Left ventricle myocardium inferior (tissue), 1 donor: Measurements from ENCODE around the gene SENP7. TPM values are rescaled to one million over a fixed set of nuclear protein-coding genes. Genes with fewer than 3 reads are reported as not detected.
"Not testable (repeated sequence)": the region's sequence is repeated elsewhere in the genome, so short reads cannot be mapped to it uniquely, and the experiment has no call there.

Experiments
- DNase-seq: peaks from one replicate; pipeline ENCODE4 v3.0.0-alpha.2; 2020
- H3K27ac ChIP-seq: fragments of 200-600 bp; replicated peaks from 2 replicates; pipeline ENCODE4 v1.8.0; 2021
- H3K27me3 ChIP-seq: fragments of 200-600 bp; 2 replicates; pipeline ENCODE4 v1.8.0; 2021; ENCODE audit warnings: low read depth
- H3K36me3 ChIP-seq: fragments of 200-600 bp; 2 replicates; pipeline ENCODE4 v1.8.0; 2021
- H3K4me1 ChIP-seq: fragments of 200-600 bp; 2 replicates; pipeline ENCODE4 v1.8.0; 2021
- H3K4me3 ChIP-seq: fragments of 200-600 bp; 2 replicates; pipeline ENCODE4 v1.8.0; 2021; ENCODE audit warnings: mild to moderate bottlenecking, moderate library complexity
- H3K9me3 ChIP-seq: fragments of 200-600 bp; replicated peaks from 2 replicates; pipeline ENCODE4 v1.8.0; 2021
- CTCF ChIP-seq: fragments of 200-600 bp; IDR thresholded peaks from 2 replicates; pipeline ENCODE4 v1.8.0; 2021; ENCODE audit warnings: antibody characterized with exemption, mild to moderate bottlenecking, borderline replicate concordance
- intact Hi-C: fragments of 100-400 bp; cut with micrococcal nuclease; formaldehyde crosslinking; loops from one replicate; pipeline ENCODE4 v1.11.0; 2022
- long read RNA-seq: library from polyadenylated mRNA; unstranded; transcript quantifications from one replicate; pipeline ENCODE4 v2.0.0, GENCODE V29; 2021
- total RNA-seq: library from RNA; stranded (reverse); fragmentation: NEBNext Ultra II Directional; extraction: Animal tissue kit (Norgen Biotek cat#: 25700); gene quantifications from one replicate; pipeline ENCODE4 v1.2.1, GENCODE V29; 2021
- donor health status: DM: no; HTN: yes; CAD: no; lungs with severe emphysema.

Gene SENP7
- total RNA-seq, result 8.7 TPM
- long read RNA-seq, full-length matches to known transcripts, result 4 of 7 reads
- long read RNA-seq, partial matches to known transcripts, result 2 of 7 reads
- long read RNA-seq, other reads (novel, unspliced or antisense), result 1 of 7 reads

DNA sequence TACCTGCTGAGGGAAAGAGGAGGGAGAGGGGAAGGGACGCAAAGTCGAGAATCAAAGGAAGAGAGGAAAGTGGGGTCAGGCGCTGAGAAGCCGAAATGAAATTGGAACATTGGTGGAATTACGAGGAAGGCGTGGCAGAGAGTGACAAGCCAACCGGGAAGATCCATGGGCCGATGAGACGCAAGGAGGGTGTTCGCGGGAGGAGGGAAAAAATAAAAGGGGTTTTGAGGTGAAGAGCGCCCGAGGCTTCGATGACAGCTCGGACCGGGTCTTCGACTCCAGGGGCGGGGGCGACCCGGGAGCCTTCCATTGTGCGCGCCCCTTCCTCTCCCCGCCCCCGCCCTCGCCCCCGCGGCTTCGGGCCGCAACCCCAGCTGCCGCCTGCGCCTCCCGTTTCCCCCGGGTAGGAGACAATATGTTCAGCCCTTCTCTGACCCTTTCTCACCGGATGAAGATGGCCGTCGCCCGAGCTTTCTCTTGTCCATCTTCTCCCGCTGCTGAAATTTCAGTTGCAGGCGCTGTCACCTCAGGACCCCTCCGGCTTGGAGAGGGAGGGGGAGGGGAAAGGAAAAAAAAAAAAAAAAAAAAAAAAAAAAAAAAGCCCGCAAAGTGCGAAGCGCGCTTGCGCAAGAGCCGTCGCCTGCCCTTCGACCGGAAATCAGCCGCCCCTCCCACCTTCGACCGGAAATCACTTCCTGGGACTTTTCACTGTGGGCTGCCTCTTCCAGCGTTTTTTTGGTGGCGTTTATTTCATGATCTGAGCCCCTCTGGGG lies at the start of gene SENP7:
Gene SENP7, minus strand, starts transcription at position 567 of the 773 bp plus-strand sequence. Its CDS starts 82 bp downstream, at position 485.
- peaks cover 15% of the 10 kb centered on the region for H3K27me3 ChIP-seq
- intact Hi-C loops, result no loop called here

DNA sequence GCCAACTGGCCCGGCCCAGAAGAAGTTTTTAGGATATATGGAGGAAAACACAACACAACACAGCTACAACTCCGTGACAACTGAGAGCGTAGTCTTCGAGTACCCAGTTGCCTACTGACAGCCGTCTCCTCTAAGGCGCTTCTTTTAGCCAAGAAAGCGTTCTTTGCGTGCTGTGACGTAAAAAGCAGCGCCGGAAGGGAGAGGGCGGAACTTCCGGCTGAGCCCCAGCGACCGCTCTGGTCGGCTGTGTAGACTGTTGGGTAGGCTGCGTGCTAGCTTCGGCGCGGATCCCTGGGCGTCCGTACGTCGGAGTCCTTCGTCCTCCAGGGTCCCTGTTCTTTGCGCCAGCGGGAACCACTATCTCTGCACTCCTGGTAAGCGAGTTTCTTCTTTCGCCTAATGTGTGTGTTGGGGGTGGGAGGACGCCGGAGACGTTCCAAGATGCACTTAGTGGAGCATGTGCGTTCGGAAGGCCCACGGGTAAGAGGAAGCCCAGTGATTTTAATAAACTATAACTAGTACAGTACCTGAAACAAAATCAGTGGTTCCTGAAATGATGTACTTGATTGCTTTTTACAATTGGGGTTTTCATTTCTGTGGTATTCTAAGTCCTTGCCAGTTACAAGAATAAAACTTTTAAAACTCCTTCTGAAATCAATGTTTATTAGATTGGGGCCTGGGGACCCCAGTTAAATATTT lies 48.8 kb upstream of the SENP7 start, which contains the start of gene TRMT10C:
Gene TRMT10C, plus strand, starts transcription at position 239 of the 699 bp plus-strand sequence. CDS start 2,914 bp downstream, outside the sequence.
- peak within 1 kb of the TSS; percentile 93 for H3K27ac ChIP-seq
- no peaks in the 10 kb centered on the region for H3K9me3 ChIP-seq
- intact Hi-C loops, result no loop called here
- peak within 1 kb of the TSS; percentile 88 for H3K4me3 ChIP-seq
- H3K4me1 ChIP-seq, result peaks cover 40% of the 10 kb centered on the region
- H3K36me3 ChIP-seq, result peaks cover 23% of the 10 kb centered on the region
- peaks cover 17% of the 10 kb centered on the region for H3K27me3 ChIP-seq
- no peak for TF ChIP-seq CTCF
- peak; percentile 91 for DNase-seq

More for the DNA sequence above, at the start of gene SENP7:
- no peak for TF ChIP-seq CTCF
- H3K4me3 ChIP-seq, result peak within 1 kb of the TSS; percentile 82
- H3K27ac ChIP-seq, result peak within 1 kb of the TSS; percentile 92
- H3K4me1 ChIP-seq, result peaks cover 27% of the 10 kb centered on the region
- DNase-seq, result peak; percentile 87
- no peaks in the 10 kb centered on the region for H3K9me3 ChIP-seq
- H3K36me3 ChIP-seq, result no peaks in the 10 kb centered on the region

DNA sequence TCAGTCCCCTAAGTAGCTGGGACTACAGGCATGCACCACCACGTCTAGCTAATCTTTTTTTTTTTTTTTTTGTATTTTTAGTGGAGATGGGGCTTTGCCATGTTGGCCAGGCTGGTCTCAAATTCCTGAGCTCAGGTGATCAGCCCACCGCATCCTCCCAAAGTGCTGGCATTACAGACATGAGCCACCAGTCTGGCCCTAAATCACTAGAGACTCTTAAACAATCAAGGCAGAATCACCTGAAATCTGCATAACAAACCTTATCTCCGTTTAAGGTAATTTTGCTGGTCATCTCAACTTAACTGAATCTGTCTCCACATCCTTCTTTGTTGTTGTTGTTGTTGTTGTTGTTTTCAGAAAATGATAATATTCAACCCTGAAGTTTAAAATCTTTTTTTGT lies 43.1 kb upstream of the SENP7 start:
- Histone ChIP-seq H3K4me1 (peaks cover 3% of the 10 kb centered on the region), H3K9me3 (no peaks in the 10 kb centered on the region), H3K36me3 (no peaks in the 10 kb centered on the region), H3K27ac (no peak overlapping the region), H3K27me3 (peaks cover 29% of the 10 kb centered on the region), H3K4me3 (no peak overlapping the region)
- DNase-seq, result no peak
- intact Hi-C loops, result no loop called here
- no peak for TF ChIP-seq CTCF

DNA sequence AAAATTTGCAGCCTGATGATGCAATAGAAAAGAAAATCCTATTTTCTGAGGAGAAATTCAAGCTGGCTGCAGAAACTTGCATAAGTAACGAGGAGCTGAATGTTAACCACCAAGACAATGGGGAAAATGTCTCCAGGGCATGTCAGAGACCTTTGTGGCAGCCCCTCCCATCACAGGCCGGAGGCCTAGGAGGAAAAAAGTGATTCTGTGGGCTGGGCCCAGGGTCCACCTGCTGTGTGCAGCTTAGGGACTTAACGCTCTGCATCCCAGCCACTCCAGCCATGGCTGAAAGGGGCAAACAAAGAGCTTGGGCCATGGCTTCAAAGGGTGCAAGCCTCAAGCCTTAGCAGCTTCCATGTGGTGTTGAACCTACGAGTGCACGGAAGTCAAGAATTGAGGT lies 40.4 kb upstream of the SENP7 start:
- DNase-seq, H3K9me3 ChIP-seq, H3K36me3 ChIP-seq, intact Hi-C loops, H3K4me3 ChIP-seq, H3K27ac ChIP-seq, H3K4me1 ChIP-seq: not testable (repeated sequence)
- H3K27me3 ChIP-seq, result peaks cover 19% of the 10 kb centered on the region

- H3K36me3 ChIP-seq, H3K4me1 ChIP-seq, H3K27ac ChIP-seq, DNase-seq, H3K27me3 ChIP-seq, H3K9me3 ChIP-seq, H3K4me3 ChIP-seq, intact Hi-C loops: not testable (repeated sequence)
Observed at GRCh38 chr3:101551359-101552081, 38.5 kb upstream of the SENP7 start.

- H3K27me3 ChIP-seq, result no peaks in the 10 kb centered on the region
- no peak overlapping the region for H3K27ac ChIP-seq
- no peaks in the 10 kb centered on the region for H3K36me3 ChIP-seq
- intact Hi-C loops, result loop anchor here (2.0 kb wide), 1 partner anchor 45 kb away; no protein-coding TSS in a partner anchor
- H3K4me3 ChIP-seq, result no peak overlapping the region
- DNase-seq, result no peak
- no peaks in the 10 kb centered on the region for H3K9me3 ChIP-seq
- H3K4me1 ChIP-seq, result no peaks in the 10 kb centered on the region
- TF ChIP-seq CTCF, result no peak
Observed at GRCh38 chr3:101549473-101549872, 36.5 kb upstream of the SENP7 start.
